Smooth muscle cell (in vitro differentiated cells): ENCODE measurements around the gene PCED1A. TPM values are rescaled to one million over a fixed set of nuclear protein-coding genes. Genes with fewer than 3 reads are reported as not detected.
"Not testable (repeated sequence)": the region's sequence is repeated elsewhere in the genome, so short reads cannot be mapped to it uniquely, and the experiment has no call there.

Experiments used
- DNase-seq: peaks from one replicate; lab custom pipeline; 2025; ENCODE audit not compliant: unreplicated experiment; lab: John Stamatoyannopoulos, UW
- H2AFZ ChIP-seq: fragments of 200-600 bp; sonication (generic); 2 replicates; pipeline ENCODE4 v1.6.0; 2016; ENCODE audit warnings: antibody characterized with exemption, low read depth, mild to moderate bottlenecking
- H3F3A ChIP-seq: fragments of 200-600 bp; sonication (generic); 2 replicates; pipeline ENCODE4 v1.6.0; 2017; ENCODE audit warnings: antibody characterized with exemption, low read depth
- H3K27ac ChIP-seq: fragments of 200-600 bp; sonication (generic); 2 replicates; pipeline ENCODE4 v1.5.1; 2016; ENCODE audit warnings: low read depth, mild to moderate bottlenecking
- H3K27me3 ChIP-seq: fragments of 200-600 bp; sonication (generic); 2 replicates; pipeline ENCODE4 v1.6.1; 2016; ENCODE audit warnings: low read depth, mild to moderate bottlenecking
- H3K36me3 ChIP-seq: fragments of 200-600 bp; sonication (generic); 2 replicates; pipeline ENCODE4 v1.5.1; 2016; ENCODE audit warnings: low read depth
- H3K4me1 ChIP-seq: fragments of 200-600 bp; sonication (generic); 2 replicates; pipeline ENCODE4 v1.5.1; 2016; ENCODE audit warnings: low read depth
- H3K4me2 ChIP-seq: fragments of 200-600 bp; sonication (generic); 2 replicates; pipeline ENCODE4 v1.6.0; 2016; ENCODE audit warnings: mild to moderate bottlenecking
- H3K4me3 ChIP-seq: fragments of 200-600 bp; sonication (generic); 2 replicates; pipeline ENCODE4 v1.5.1; 2016; ENCODE audit warnings: mild to moderate bottlenecking
- H3K79me2 ChIP-seq: fragments of 200-600 bp; sonication (generic); 2 replicates; pipeline ENCODE4 v1.6.0; 2016; ENCODE audit warnings: low read depth, mild to moderate bottlenecking
- H3K9ac ChIP-seq: fragments of 200-600 bp; sonication (generic); 2 replicates; pipeline ENCODE4 v1.6.0; 2016; ENCODE audit warnings: low read depth
- H3K9me3 ChIP-seq: fragments of 200-600 bp; sonication (generic); replicated peaks from 2 replicates; pipeline ENCODE4 v1.5.1; 2016; ENCODE audit warnings: low read depth
- H4K20me1 ChIP-seq: fragments of 200-600 bp; sonication (generic); 2 replicates; pipeline ENCODE4 v1.6.0; 2016; ENCODE audit warnings: low read depth
- CTCF ChIP-seq: fragments of 200-600 bp; sonication (generic); IDR thresholded peaks from 2 replicates; pipeline ENCODE4 v1.5.1; 2017; ENCODE audit warnings: borderline replicate concordance, mild to moderate bottlenecking, antibody characterized with exemption; ENCODE audit not compliant: insufficient read depth, poor library complexity, severe bottlenecking
- WGBS: methylation state at CpG from one replicate; pipeline ENCODE4 v1.1.7; 2016; ENCODE audit warnings: low lambda C conversion rate; 5-methylcytosine and 5-hydroxymethylcytosine counted together
- polyA plus RNA-seq: library from polyadenylated mRNA; unstranded; fragments of >200 nt; fragmentation: Nextera tagmentation; extraction: Ambion mirVana; gene quantifications from 2 replicates; pipeline ENCODE4 v1.2.1, GENCODE V29; 2016
- total RNA-seq: library from RNA; depleted of rRNA; stranded (reverse); fragments of >200 nt; gene quantifications from 2 replicates; pipeline ENCODE4 v1.2.3, GENCODE V29; 2014

Gene PCED1A
- total and polyA plus RNA-seq, 2 experiments from 2014 or later, result 18.7 to 46.7 TPM

- no peak for DNase-seq
- Histone ChIP-seq H3K4me1 (peaks cover 5% of the 10 kb centered on the region), H3K27me3 (no peaks in the 10 kb centered on the region), H3K36me3 (no peaks in the 10 kb centered on the region), H3F3A (peaks cover 14% of the 10 kb centered on the region), H3K9me3 (no peaks in the 10 kb centered on the region), H3K4me2 (no peak overlapping the region), H4K20me1 (no peaks in the 10 kb centered on the region), H3K4me3 (no peak overlapping the region), H3K9ac (no peak overlapping the region), H2AFZ (no peak overlapping the region), H3K27ac (no peak overlapping the region), H3K79me2 (no peaks in the 10 kb centered on the region)
- WGBS, result 96% methylated on average over 6 of the region's 6 CpGs
- TF ChIP-seq CTCF, result no peak
Measured at GRCh38 chr20:2835331-2835796, 5.1 kb downstream of the PCED1A start.

- Histone ChIP-seq H3K9me3 (no peaks in the 10 kb centered on the region), H3K4me1 (peaks cover 2% of the 10 kb centered on the region), H3K9ac (no peak overlapping the region), H3K36me3 (no peaks in the 10 kb centered on the region), H3F3A (peaks cover 14% of the 10 kb centered on the region), H3K4me3 (no peak overlapping the region), H3K27me3 (no peaks in the 10 kb centered on the region), H2AFZ (no peak overlapping the region), H3K27ac (no peak overlapping the region), H3K79me2 (no peaks in the 10 kb centered on the region), H3K4me2 (no peak overlapping the region), H4K20me1 (no peaks in the 10 kb centered on the region)
- whole genome bisulfite sequencing, result 92% methylated on average over 14 of the region's 14 CpGs
- TF ChIP-seq CTCF, result no peak
- DNase-seq, result no peak
Measured at GRCh38 chr20:2834401-2835110, 5.9 kb downstream of the PCED1A start.

GRCh38 chr20:2833761-2834160, 6.7 kb downstream of the PCED1A start:
- no peak for DNase-seq
- no peaks in the 10 kb centered on the region for H4K20me1 ChIP-seq
- no peaks in the 10 kb centered on the region for H3K4me1 ChIP-seq
- H2AFZ ChIP-seq, result no peak overlapping the region
- H3K4me2 ChIP-seq, result no peak overlapping the region
- no peaks in the 10 kb centered on the region for H3K36me3 ChIP-seq
- peaks cover 14% of the 10 kb centered on the region for H3F3A ChIP-seq
- H3K9ac ChIP-seq, result no peak overlapping the region
- H3K79me2 ChIP-seq, result no peaks in the 10 kb centered on the region
- TF ChIP-seq CTCF, result no peak
- no peaks in the 10 kb centered on the region for H3K27me3 ChIP-seq
- H3K27ac ChIP-seq, result no peak overlapping the region
- H3K9me3 ChIP-seq, result no peaks in the 10 kb centered on the region
- 100% methylated on average over 1 of the region's 1 CpG for WGBS
- H3K4me3 ChIP-seq, result no peak overlapping the region

- H3K27ac ChIP-seq, H3K36me3 ChIP-seq, H3K9me3 ChIP-seq, DNase-seq, H4K20me1 ChIP-seq, H3K4me1 ChIP-seq, H2AFZ ChIP-seq, H3K4me2 ChIP-seq, H3K4me3 ChIP-seq, H3K27me3 ChIP-seq, H3K79me2 ChIP-seq, H3K9ac ChIP-seq: not testable (repeated sequence)
- WGBS, result 95% methylated on average over 7 of the region's 7 CpGs
- peaks cover 14% of the 10 kb centered on the region for H3F3A ChIP-seq
Measured at GRCh38 chr20:2831206-2831605, 9.2 kb downstream of the PCED1A start.
